Urothelium cell line (cell line): ENCODE data around the gene DCUN1D4.
A peak's percentile ranks its signal among the peaks of the same experiment; 100 is the strongest.

ENCODE experiments used
- DNase-seq: peaks from one replicate; pipeline ENCODE4 v3.0.0; 2011; ENCODE audit warnings: low spot score, mixed read lengths
- FAIRE-seq: peaks from 2 replicates; lab custom pipeline; 2011; peaks lifted over from hg19 to GRCh38; lab: Jason Lieb, UNC

Gene DCUN1D4

GRCh38 chr4:51958199-51958968 lies 115.4 kb downstream of the DCUN1D4 start:
- FAIRE-seq (no peak), DNase-seq (no peak)

DNA sequence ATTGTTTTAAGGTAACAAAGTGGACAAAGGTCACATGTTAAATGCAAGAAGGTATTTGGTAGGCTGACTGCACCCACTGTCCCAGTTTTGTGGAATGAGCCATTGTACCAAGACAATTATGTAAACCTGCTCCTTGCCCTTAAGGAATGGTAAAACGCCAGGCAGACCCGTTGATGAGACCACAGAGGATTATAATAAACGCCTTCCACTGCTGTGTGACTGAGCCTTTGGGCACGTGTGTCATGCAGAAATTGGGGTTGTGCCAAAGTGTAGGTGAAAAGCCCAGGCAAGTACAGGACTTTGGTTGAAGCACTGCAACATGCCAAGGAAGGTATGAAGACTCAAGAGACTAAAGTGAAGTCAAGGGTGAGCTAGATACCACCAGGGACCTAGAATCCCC lies 117.5 kb downstream of the DCUN1D4 start:
- FAIRE-seq (no peak), DNase-seq (no peak)

DNA sequence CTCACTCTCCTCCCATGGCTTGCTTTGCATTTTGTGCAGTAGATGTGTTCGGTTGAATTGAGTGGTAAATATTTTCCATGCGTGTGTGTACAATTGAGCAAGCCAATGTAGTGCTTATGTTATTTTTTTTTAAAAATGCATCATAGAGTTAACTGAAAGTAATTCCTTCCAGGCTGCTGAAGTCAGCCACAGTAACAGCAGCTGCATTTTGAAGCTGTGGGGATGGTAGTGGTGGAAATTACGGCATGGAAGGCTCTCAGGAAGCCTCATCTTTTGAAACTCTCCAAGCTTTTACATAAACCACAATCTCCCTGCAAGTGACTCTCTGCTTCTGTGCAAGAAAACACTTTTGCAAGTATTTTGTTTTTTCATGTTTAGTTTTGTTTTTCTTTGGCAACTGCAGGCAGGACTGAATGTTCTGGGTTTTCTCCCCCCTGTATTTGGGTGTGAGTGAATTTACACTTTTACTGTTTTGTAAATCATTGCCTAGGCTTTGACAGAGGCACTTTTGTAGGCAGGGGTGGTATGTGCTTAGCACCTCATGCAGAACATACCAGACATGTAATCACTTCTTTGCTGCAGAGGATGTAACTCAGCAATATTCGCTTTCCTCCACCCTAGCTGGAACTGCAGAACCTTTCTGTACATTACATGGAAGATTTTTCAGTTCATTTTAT lies 121.0 kb downstream of the DCUN1D4 start:
- FAIRE-seq (no peak), DNase-seq (no peak)

DNA sequence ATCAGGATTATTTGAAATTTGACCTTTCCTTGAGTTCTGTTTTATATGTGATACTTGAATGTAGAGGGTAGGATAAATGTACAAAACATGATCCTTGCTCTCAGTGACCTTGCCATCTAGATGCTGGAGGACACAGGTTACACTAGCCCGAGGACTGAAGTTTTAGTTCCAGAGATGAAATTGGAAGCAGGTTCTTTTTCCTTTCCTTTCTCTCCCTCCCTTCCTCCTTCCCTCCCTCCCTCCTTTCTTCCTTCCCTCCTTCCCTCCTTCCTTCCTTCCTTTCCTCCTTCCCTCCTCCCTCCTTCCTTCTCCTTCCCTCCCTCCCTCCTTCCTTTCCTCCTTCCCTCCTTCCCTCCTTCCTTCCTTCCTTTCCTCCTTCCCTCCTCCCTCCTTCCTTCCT lies 122.9 kb downstream of the DCUN1D4 start:
- no peak for DNase-seq
- FAIRE-seq = peak; percentile 85
